Measurements from ENCODE around the gene CEP350.

CEP350 gene

GRCh38 chr1:180158149-180159147 lies 203.8 kb downstream of the CEP350 start:
- no peak for DNase-seq

GRCh38 chr1:180160357-180160756 lies 205.7 kb downstream of the CEP350 start:
- no peak for DNase-seq

DNA sequence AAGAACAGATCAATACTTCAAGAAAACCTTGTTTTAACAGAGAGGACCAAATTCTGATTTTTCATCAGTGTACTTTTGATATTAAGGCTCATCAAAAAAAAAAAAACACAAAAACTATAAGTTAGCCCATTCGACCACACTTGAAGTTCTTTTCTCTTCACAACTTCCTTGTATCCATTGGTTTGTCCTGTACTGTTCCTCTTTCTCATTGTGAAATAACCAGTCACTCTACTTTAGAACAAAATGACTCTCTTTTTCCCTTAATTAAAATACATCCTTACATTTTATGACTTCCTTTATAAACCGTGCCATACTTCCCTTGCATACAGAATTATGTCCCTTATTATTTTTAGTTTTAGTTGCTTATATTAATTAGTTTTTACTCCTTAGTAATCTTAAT lies 208.4 kb downstream of the CEP350 start:
- no peak for DNase-seq

Measured in midbrain (tissue), 1 donor.